ENCODE data around the gene RANBP10. TPM values are rescaled to one million over a fixed set of nuclear protein-coding genes. Genes with fewer than 3 reads are reported as not detected.

RANBP10 gene
- total and polyA plus RNA-seq, 2 of the 8 experiments (the other 6 are each of a cell fraction or from before 2014, with no cell fraction given): 14.2 to 16.8 TPM

GRCh38 chr16:67731071-67731752, 75.1 kb downstream of the RANBP10 start (continued):
- TF ChIP-seq, protein P1, sequence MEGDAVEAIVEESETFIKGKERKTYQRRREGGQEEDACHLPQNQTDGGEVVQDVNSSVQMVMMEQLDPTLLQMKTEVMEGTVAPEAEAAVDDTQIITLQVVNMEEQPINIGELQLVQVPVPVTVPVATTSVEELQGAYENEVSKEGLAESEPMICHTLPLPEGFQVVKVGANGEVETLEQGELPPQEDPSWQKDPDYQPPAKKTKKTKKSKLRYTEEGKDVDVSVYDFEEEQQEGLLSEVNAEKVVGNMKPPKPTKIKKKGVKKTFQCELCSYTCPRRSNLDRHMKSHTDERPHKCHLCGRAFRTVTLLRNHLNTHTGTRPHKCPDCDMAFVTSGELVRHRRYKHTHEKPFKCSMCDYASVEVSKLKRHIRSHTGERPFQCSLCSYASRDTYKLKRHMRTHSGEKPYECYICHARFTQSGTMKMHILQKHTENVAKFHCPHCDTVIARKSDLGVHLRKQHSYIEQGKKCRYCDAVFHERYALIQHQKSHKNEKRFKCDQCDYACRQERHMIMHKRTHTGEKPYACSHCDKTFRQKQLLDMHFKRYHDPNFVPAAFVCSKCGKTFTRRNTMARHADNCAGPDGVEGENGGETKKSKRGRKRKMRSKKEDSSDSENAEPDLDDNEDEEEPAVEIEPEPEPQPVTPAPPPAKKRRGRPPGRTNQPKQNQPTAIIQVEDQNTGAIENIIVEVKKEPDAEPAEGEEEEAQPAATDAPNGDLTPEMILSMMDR (IDR thresholded peaks at IDR 0.05; ENCODE audit: control extremely low read depth in 1 of 3, insufficient read depth in 1 of 3, low read depth in 1 of 3, low read length in 3 of 3): no peak
- no peak for TF ChIP-seq GABPA (IDR thresholded peaks at IDR 0.05; ENCODE audit: borderline replicate concordance, insufficient read depth, low read length)
- no peak for TF ChIP-seq CEBPB (IDR thresholded peaks at IDR 0.05; ENCODE audit: low read depth, low read length)
- no peak for TF ChIP-seq EP300 (IDR thresholded peaks at IDR 0.05; ENCODE audit: borderline replicate concordance in 1 of 2, low read depth in 2 of 2, low read length in 2 of 2)
- no peak for TF ChIP-seq TEAD4 (IDR thresholded peaks at IDR 0.05; ENCODE audit: low read depth, low read length)
- no peak for TF ChIP-seq CBX8 (IDR thresholded peaks at IDR 0.05; ENCODE audit: borderline replicate concordance, low read depth, low read length)
